ENCODE results near the gene SEMA4C.
A peak's percentile ranks its signal among the peaks of the same experiment; 100 is the strongest.
"Not testable (repeated sequence)": the region's sequence is repeated elsewhere in the genome, so short reads cannot be mapped to it uniquely, and the experiment has no call there.

SEMA4C gene

GRCh38 chr2:96864343-96865091, 5.4 kb downstream of the SEMA4C start:
- no peak for DNase-seq

- no peak for DNase-seq
Observed at GRCh38 chr2:96863575-96864342, 6.1 kb downstream of the SEMA4C start.

- DNase-seq: not testable (repeated sequence)
Observed at GRCh38 chr2:96863056-96863455, 6.8 kb downstream of the SEMA4C start.

- no peak for DNase-seq
Observed at GRCh38 chr2:96861074-96861473, 8.8 kb downstream of the SEMA4C start.

GRCh38 chr2:96860065-96861029, 9.5 kb downstream of the SEMA4C start:
- peak; percentile 30 for DNase-seq

GRCh38 chr2:96859681-96860064, 10.2 kb downstream of the SEMA4C start:
- DNase-seq: no peak

GRCh38 chr2:96859099-96859649, 10.7 kb downstream of the SEMA4C start:
- DNase-seq: no peak

DNA sequence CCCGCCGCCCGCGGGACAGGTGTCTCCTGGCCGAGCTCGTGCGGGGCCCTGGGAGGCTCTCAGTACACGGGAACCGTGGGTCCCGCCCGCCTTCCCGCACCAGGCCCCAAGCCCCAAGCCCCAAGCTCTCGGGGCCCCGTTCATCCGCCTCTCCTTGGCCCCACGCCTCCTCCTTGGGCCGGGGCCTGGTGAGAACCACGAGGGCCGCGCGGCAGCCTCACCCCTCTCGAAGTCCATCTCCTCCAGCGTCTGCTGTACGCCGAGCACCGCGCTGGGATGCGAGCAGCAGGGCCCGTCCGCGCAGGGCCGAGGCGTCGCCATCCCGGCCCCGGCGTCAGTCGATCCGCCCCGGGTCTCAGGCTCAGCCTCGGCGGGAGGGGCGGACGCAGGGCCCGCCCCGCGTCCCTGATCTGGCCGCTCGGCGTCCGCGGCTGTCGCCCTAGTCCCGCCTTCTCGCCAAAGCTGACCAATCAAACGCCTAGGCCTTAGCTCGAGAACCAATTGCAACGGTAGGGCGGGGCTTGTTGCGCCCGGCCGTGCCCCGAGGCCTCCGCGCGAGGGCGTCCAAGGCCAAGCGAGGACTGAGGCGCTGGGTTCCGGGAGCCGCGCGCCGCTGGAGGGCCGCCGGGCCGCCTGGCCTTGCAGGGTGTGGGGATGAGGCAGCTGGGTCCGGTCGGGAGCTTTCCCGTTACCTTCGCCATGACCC, 12.1 kb downstream of the SEMA4C start, which contains the start of gene ANKRD39:
TSS of gene ANKRD39 (minus strand) at position 350 of the 706 bp plus-strand sequence. CDS start at position 321, 29 bp downstream.
- DNase-seq: peak; percentile 98

DNA sequence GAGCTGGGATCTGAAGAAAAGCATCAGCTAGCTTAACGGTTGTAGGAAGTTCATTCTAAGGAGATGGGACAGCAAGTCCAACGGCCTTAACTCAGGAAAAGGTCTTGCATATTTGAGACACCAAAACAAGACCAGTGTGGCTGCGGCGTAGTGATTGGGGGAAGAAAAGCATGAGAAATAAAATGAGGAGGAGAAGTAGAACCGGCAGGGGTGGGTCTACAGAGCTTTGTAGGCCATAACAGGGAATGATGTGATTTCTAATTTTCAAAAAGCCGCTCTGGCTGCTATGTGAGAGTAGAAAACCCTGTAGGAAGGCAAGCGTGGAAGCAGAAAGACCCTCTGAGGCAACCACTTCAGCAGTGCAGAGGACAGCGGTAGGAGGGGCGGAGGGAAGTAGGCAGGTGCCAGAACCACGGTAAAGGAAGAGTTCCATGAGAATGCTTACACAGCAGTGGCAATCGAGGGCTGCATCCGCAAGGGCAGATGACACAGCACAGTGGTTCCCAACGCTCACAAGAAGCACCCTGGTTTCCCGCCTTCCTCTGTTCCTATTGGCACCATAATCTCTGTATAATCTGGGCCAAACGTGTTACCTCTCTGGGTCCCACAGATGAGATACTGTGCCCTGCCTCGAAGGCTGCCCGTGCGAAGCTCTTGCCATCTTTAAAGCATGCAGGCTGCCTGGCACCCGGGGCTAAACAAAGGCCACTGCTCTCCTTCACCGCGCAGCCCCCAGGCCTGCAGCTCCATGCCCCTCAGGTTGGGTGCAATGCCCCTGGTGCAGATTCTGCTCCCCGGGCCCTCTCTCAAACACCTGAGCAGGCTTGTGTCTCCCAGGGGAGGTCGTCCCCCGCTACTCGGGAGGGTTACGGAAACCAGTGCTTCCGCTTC, 12.9 kb downstream of the SEMA4C start:
- DNase-seq: peak; percentile 28

GRCh38 chr2:96853321-96853720, 16.6 kb downstream of the SEMA4C start:
- no peak for DNase-seq

GRCh38 chr2:96852667-96853066, 17.2 kb downstream of the SEMA4C start:
- DNase-seq: no peak

- DNase-seq: no peak
Observed at GRCh38 chr2:96848264-96848663, 21.6 kb downstream of the SEMA4C start.

- DNase-seq: no peak
Observed at GRCh38 chr2:96847586-96847985, 22.3 kb downstream of the SEMA4C start.

- DNase-seq: no peak
Observed at GRCh38 chr2:96846825-96847224, 23.1 kb downstream of the SEMA4C start.

DNA sequence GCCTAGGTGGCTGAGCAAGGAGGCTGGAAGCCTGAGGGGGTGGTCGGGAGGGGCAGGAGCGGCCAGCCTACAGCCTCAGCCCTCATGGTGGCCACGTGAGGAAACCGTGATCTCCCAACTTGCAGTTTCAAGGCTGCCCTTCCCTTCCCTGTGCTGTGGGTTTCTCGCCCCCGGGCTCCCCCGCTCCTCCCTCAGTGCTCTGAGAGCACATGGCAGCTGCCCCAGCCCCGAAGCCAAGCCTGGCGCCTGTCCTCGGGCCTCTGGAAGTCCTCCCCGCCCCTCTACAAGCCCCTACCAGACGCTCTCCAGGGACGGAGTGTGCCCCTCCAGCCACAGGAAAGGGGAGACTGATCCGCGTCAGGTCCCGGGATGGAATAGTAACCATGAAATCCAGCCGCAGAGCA, 25.5 kb downstream of the SEMA4C start:
- no peak for DNase-seq

DNA sequence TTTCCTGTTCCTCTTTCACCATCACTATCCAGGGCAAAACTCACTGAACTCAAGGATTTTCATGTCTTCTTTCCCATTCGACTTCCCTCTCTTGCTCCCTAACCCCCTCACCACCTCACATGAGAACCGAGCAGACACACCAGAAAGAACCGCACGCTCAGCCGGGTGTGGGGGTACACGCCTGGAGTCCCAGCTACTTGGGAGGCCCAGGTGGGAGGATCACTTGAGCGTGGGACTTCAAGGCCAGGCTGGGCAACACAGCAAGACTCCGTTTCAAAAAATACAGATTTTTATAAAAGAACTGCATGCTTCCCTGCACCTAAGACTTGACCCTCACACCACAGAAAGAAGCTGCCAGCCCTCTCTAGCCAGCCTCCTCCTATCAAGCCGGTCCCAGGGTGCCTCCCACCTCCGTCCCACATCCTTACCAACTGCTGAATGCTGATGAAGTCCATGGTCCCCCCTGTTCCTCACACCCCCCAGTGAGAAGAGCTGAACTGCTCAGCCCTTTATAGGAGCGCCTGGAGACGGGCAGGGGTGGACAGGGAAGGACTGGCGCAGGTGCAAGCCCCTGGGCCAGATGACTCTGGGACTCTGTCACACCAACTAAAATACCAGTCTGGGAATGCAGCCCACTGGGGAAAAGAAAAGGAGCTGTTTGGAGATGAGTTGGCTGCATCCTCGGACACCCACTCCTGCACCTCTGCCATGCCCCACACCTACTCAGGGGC, 26.2 kb downstream of the SEMA4C start, which contains the start of gene ANKRD23:
TSS of gene ANKRD23 (minus strand) at position 484 of the 731 bp plus-strand sequence. CDS start at position 455, 29 bp downstream.
- no peak for DNase-seq

- no peak for DNase-seq
Observed at GRCh38 chr2:96842600-96842999, 27.3 kb downstream of the SEMA4C start.

- DNase-seq: no peak
Observed at GRCh38 chr2:96841701-96842495, 28.0 kb downstream of the SEMA4C start.

Measured in central memory CD4-positive, alpha-beta T cell (primary cell).